Astrocyte of the hippocampus (primary cell): ENCODE results near the gene RNU2-63P.
"Not testable (repeated sequence)": the region's sequence is repeated elsewhere in the genome, so short reads cannot be mapped to it uniquely, and the experiment has no call there.

Experiments used
- DNase-seq: peaks from one replicate; pipeline ENCODE4 v3.0.0; 2011; ENCODE audit warnings: low read depth, low spot score

Gene RNU2-63P

DNA sequence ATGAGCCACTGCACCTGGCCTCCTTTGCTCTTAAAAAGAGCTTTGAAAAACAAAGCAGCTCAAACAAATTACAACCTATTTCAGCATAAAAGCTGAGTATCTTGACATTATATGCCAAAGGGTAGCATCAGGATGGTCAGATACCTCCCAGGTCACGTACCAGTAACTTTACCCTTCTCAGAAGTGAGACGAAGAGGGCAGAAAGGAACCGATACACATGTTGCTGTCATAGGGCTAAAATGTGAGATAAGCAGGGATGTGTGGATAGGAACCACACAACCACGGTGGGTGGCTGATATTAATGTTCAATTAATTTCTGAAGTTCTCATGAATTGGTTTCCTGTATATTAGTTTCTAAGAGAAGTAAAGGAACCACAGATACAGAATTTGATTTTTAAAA lies 12.6 kb upstream of the RNU2-63P start:
- no peak for DNase-seq

DNA sequence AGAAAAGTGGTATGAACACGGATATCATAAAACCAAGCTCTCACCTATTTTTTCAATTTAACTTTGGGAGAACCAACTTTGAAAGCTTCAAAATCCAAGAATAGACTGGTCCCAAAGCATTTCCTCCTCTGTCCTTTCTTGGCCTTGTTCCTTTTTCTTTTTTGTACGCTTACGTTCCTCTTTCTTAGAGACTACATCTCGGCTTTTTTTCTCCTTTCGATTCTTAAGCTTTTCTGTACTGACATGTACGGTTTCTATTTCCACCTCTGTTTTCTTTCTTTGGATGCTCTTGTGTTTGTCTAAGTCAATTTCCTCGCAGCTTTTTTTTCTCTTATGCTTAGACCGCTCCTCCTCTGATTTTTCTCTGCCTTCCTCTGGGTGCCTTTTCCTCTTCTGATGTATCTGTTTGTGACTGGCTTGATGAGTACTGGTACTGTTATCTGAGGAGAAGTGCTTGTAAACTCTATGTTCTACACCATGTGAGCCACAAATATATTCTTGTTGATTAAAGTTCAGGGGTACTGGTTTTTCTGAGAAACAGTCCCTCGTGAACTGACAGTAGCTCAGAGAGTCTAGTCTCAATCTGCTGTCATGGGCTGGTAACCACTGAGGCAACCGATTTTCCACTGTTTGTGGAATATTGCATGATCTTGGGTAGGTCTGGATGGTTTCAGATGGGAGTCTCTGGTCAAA lies 11.5 kb upstream of the RNU2-63P start:
- DNase-seq = no peak

DNA sequence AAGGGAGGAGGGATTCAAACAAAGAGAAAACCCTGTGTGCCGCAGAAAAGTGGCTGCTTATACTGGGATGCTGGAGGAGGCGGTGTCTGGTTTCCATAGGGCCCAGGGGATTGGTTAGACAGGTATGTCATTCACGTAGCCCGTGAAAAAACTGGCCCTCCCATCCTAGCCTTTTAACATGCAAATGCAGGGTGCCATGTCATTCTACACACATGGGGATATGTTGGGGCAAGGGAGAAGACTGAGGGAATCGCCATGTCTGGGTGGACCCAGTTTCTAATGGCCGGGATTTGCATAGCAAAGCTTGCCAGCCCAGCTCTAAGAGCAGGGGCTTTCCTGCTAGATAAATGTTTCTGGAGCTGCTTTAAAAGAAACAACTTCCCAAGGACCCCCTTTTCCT lies 8.2 kb upstream of the RNU2-63P start:
- no peak for DNase-seq

DNA sequence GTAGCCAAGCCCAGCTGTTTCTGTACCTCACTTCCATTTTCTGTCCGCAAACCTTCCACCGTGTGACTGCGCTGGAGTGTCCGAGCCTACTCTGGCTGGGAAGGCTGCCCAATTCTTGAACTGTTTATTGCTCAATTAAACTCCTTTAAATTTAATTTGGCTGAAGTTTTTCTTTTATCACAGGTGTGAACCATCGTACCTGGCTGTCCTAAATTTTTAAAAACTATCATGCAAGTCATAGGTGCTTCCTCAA lies 6.2 kb upstream of the RNU2-63P start:
- DNase-seq = no peak

DNA sequence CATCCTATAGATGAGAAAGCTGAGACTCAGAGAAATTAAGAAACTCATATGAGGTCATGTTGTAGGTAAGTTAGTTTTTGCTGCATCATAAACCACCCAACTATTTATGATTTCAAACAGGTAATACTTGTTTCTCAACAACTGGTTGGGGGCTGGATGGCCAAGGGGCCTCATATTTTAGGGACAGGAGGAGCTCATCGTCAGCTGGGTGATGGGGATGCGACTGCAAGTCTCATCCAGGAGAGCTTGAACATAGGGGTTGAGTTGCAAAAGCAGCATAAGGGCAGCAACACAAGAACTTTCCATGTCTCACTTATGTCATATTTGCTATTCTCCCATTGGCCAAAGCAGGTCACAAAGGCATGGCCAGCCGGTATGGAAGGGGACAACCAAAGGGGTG lies 3.6 kb upstream of the RNU2-63P start:
- no peak for DNase-seq

DNA sequence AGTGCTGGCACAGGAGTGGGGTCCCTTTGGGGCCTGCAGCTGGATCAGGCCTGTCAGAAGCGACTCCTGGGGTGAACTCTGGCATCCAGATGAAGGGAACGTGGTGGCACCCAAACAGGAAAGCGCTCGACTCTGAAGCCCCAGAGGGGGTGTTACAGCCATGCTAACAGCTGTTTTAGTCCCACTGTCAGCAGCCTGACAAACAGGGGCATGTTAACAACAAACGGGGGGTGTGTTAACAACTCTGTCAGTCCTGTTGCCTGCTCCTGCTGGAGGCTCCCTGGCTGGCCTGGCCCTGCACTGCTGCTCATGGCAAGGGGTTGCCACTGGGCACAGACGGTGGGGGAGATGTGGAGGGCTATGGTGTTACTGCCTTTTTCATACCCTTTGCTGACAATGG lies 2.6 kb upstream of the RNU2-63P start:
- no peak for DNase-seq

DNA sequence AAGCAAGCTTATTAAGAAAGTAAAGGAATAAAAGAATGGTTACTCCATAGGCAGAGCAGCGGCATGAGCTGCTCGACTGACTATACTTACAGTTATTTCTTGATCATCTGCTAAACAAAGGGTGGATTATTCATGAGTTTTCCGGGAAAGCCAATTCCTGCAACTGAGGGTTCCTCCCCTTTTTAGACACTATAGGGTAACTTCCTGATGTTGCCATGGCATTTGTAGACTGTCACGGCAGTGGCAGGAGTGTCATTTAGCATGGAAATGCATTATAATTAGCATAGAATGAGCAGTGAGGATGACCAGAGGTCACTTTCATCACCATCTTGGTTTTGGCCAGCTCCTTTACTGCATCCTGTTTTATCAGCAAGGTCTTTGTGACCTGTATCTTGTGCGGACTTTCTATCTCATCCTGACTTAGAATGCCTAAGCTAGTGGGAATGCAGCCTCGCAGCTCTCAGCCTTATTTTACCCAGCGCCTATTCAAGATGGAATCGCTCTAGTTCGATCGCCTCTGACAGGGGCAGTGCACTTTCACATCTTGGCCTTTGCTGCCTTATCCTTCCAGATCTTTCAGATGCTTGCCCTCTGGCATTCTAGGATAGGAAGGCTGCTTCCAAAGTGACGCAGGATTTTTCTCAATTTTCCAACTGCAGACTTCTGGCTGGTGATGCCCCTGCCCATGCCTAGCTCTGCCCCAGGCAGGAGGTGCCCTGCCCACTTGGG lies 1.9 kb upstream of the RNU2-63P start:
- DNase-seq = peak; percentile 11

DNA sequence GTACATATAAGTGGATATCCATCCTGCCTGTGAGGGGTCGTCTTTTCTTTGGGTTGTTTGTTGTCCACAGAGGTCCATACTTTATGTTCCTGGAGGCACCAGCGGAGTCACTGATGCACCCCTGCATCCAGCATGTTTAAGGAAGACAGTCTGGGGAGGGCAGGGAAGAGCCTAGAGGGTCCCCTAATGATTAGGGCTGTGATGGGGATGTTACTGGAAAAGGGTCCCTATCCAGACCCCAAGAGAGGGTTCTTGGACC lies 1.4 kb upstream of the RNU2-63P start:
- not testable (repeated sequence) for DNase-seq

DNA sequence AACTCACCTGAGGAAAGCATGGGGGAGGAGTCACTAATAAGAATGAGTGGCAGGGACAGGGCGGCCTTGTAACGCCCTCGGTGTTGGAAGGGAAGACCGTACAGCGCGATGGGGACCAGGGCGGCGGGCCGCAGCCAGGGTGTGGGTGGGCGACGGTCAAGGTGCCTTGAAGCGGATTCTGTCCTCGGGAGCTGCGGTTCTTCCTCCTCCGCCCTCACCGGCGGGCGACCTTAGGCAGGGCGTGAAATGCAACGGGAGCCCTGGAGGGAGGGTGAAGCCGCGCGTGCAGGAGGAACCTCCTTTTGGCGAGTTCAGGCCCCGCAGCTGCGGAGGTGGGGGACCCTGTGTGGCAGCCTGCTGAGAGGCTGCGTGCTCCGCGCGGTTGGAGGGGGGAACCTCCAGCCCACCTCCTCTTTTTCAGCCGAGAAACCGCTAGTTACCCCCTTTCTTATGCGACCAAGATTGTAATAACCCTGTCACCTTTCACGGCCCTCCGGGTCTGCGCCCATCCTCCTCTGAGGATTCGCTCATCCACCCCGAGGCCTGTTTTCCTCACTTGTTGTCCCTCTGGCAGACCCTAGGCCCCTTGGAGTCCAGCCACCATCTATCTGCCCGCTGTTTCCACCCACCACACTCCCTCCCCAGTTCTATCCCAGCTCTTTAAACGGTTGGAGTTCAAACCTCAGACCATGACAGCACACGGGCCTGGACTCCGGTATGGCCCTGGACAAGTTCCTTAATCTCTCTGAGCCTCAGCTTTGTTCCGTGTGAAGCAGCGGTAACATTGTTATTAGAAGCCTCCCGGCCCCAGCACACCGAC lies 823 bp upstream of the RNU2-63P start:
- DNase-seq = peak; percentile 12

DNA sequence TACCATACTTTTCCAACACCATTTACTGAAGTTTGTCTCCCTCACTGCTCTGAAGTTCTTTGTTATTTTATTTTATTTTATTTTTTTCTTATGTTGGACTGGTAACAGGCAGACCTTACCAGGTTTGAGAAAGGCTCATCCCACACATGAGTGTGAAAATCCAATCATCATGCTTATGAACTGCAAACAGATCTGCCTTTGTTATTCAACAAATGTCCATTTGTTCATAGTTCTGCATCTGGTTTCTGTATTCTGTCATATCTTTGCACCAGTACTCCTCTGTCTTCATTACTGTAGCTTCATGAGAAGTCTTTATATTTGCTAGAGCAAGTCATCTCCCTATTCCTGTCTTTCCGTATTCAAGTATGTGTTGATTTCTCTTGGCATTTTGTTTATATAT lies 5.3 kb downstream of the RNU2-63P start:
- no peak for DNase-seq

DNA sequence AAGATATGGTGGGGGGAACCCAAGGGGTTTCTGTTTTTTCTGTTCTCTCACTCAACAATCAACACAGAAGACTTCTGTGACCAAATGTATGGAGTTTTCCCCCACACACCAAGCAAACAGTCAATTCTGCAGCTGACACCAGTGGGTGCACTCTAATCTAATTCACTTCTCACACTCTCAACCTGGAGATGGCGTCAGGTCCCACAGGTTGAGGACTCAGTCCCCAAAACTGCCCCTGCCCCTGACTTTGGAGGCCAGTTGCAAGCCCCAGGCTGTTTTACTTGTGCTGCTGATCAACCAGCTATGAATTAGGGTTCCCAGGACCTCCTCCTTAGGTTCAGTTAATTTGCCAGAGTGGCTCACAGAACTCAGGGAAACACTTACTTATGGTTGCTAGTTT lies 6.2 kb downstream of the RNU2-63P start:
- DNase-seq = no peak

DNA sequence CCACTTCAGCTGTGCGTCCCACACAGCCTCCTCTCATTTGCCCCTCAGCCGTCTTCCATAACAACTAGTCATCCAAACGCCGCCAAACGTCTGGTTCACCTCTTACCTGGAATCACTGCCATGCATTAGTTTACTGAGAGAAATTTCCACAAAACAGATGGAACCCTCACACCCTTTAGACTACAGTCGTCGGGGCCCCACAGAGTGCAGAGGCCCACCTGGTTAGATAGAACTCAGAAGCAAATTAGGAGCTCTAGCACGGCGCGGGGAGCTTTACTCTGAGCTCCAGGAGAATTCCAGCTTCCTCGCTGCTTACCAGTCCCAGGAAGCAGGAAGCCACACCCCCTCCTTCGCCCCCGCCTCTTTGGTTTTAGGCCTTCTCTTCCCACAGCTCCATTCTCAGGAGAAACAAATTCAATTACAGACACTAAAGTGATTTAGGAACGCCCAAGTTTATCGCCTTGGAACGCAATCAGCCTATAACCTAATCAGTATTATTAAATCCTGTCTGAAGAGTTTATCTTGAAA lies 9.4 kb downstream of the RNU2-63P start:
- no peak for DNase-seq

DNA sequence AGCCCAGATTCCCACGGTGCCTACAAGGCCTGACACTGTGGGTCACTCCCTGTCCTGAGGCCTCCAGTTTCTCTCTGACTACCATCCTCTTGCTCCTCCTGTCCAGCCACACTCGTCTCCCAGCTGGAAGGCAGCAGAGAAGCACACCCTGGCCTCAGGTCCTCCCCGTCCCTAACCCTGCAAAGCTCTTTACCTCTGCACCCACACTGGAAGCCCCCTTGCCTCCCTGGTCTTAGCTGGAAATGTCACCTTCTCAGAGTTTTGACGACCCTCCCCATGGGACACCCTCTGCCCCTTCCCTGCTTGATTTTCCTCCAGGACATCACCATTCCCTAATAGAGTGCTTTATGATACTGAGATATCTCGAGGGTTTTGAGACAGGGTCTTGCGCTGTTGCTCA lies 10.6 kb downstream of the RNU2-63P start:
- no peak for DNase-seq

DNA sequence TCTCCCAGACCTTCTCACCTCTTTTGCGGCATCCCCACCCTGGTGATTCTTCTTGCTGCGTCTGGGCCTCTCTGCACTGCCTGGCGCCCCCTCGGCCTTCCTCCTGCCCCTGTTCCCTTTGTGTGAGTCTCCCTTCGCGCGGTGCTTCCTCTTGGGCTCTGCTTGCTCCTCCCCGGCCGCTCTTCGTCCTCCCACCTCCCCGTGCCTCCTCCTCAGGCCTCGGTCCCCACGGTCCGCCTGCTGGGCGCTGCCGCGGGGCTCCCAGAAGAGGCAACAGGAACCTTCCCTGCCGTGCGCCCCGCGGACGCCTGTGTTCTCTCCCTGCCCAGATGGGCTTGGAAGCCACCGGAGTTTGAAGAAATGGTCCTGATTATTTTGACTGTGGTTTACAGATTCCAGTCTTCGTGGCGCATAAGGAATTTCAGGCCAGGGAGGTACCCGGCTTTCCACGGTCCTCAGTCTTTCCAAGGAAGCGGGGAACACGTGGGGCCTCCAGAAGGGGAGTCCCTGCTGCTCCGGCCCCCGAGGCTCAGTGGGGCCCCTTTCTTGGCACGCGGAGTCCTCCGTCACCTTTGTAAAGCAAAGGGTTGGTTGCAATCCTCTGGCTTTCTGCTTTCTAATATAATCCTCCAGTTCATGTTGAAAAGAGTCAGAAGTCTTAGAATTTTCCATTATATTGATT lies 13.1 kb downstream of the RNU2-63P start:
- DNase-seq = peak; percentile 32

DNA sequence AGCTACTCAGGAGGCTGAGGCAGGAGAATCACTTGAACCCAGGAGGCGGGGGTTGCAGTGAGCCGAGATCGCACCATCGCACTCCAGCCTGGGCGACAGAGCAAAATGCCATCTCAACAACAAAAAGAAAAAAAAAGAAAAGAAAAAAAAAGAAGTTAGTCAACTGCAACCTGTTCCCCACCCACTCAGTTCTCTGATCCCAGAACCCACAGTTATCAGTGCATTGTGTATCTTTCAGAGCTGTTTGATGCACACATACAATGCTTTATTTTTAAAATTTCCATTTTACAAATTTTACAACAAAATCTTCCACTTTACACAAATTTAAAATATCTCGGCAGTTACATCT lies 14.0 kb downstream of the RNU2-63P start:
- no peak for DNase-seq

DNA sequence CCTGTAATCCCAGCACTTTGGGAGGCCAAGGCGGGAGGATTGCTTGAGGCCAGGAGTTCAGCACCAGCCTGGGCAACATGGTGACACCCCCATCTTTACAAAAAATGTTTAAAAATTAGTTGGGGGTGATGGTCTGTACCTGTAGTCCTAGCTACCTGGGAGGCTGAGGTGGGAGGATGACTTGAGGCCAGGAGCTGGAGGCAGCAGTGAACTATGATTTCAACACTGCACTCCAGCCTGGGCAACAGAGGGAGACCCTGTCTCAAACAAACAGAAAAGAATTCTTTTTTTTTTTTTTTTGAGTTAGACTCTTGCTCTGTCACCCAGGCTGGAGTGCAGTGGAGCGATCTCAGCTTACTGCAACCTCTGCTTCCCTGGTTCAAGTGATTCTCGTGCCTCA lies 15.9 kb downstream of the RNU2-63P start:
- not testable (repeated sequence) for DNase-seq

DNA sequence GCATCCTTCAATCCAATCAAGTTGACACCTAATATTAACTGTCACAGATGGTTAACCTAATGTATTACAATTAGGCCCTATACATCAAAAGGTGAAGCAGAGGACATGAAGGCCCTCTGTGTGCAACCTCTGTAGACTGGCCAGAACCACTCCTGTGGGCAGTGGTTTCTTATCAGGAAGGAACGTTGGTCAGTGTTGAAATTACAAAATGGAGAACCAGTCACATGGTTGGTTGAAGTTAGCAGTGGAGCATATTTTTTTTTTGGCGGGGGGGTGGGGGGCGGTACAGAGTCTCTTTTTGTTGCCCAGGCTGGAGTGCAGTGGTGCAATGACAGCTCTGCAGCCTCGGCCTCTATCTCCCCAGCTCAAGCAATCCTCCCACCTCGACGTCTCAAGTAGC lies 19.8 kb downstream of the RNU2-63P start:
- DNase-seq = no peak

DNA sequence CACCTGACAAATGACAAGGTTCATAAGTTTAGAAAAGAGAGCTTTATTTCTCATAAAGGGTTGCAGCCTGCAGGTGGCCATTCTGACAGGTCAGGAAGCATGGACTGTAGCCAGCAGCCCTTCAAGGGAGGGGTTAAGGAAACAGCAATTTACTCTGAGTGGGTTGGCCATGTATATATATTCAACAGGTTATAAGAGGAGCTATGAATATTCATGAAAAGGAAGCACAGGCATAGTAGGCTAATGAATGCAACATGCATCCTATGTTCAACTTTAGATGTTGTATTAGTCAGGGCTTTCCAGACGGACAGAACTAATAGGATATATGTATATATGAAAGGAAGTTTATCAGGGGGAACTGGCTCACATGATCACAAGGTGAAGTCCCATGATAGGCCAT lies 20.6 kb downstream of the RNU2-63P start:
- no peak for DNase-seq

DNA sequence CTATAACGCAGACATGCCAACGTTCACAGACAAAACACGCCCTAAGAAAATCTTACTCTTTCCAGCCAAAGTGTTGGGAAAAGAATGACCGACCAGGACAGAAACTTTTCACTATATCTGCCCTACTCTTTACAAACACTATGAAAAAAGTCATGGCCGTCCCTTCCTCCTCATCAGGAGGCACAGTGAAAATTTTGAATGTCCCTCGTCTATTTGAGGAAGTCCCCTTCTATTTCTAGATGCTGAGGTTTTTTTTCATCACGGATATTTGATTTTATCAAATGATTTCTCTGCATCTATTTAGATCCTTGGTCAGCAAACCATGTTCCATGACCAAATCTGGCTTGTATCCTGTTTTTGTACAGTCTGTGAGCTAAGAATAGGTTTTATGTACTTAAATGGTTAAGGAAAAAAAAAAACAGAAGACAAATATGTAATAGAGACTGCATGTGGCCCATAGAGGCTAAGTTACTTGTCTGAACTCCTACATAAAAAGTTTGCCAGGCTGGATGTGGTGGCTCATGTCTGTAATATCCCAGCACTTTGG lies 22.0 kb downstream of the RNU2-63P start:
- DNase-seq = not testable (repeated sequence)

DNA sequence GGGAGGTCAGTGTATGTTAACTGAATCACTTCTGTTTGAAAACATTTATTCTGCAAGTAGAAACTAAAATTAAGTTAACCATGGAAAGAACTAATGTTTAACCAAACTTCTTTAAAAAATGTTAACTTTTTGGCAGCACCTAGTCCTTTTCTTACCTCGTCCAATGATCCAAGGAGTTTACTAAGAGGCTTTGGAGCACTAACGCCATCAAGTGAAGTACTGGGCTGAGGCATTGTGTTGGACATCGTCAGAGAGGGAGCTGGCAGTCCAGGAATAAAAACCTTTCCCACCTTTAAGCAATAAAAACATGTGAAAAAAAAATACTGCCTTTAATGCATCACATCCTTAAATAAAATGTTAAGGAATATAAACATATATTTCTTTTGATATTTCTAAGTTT lies 23.8 kb downstream of the RNU2-63P start:
- not testable (repeated sequence) for DNase-seq

DNA sequence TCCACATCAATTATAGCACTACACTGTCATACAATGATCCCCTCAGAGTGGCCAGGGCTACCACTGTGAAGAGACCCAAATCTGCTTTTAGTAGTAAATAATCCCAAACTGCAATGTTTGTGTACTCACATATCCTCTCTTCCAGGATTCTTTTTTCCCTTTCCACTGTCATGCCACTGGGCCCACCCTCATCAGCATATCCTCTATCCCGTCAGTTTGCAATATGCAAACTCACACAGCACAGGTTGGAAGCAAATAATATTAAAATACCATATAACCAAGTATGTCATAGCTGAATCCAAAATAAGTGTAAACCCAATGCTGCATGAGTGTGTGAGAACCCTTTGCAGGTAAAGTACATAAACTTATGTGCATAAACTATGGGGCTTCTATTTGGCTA lies 28.9 kb downstream of the RNU2-63P start:
- DNase-seq = not testable (repeated sequence)

DNA sequence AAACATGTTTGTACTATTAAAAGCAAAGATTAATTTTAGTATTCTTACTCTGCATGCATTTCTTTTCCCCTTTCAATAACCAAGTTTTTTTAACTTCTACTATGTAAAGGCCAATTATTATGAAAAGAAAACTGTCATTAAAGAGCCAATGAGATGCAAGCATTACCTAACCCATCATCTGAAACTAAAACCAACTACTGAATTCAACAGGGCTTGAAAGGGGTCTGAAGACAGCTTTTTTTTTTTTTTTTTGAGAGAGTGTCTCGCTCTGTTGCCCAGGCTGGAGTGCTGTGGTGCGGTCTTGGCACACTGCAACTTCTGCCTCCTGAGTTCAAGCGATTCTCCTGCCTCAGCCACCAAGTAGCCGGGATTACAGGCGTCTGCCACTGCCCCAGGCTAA lies 30.4 kb downstream of the RNU2-63P start:
- DNase-seq = not testable (repeated sequence)
